Esophagus muscularis mucosa (tissue), 3 donors: ENCODE measurements around the gene ALG12.
A peak's percentile ranks its signal among the peaks of the same experiment; 100 is the strongest.

Experiments used
- CTCF ChIP-seq, 3 experiments: fragments of 200-600 bp in 2 of 3; fragments of 450-650 bp in 1 of 3; sonication (generic) in 2 of 3; IDR thresholded peaks; one replicate each; pipeline ENCODE4 v1.5.1; 2017 to 2019; ENCODE audit warnings: antibody characterized with exemption in 3 of 3, mild to moderate bottlenecking in 2 of 3, moderate library complexity in 1 of 3
- POLR2A ChIP-seq: fragments of 450-650 bp; IDR thresholded peaks from one replicate; pipeline ENCODE4 v1.6.1; 2017; ENCODE audit warnings: antibody characterized with exemption, moderate library complexity, mild to moderate bottlenecking, low read depth
- POLR2AphosphoS5 ChIP-seq, 2 donors: sonication (generic); formaldehyde crosslinking; IDR thresholded peaks; one replicate each; pipeline ENCODE4 v1.6.1; 2017; ENCODE audit warnings: antibody characterized with exemption in 2 of 2

GRCh38 chr22:49929211-49929979, 11.2 kb upstream of the ALG12 start:
- TF ChIP-seq POLR2A (no peak), CTCF (IDR thresholded peaks at IDR 0.05) (peak; percentile 94 to 95 (median 95)), POLR2AphosphoS5 (IDR thresholded peaks at IDR 0.05) (no peak)
